Stimulated activated CD4-positive, alpha-beta T cell treated with anti-CD3 and anti-CD28 coated beads, Interleukin-15, amount 100 ng/mL, for 24 hours (primary cell): ENCODE measurements around the gene SEC24C.
"Not testable (repeated sequence)": the region's sequence is repeated elsewhere in the genome, so short reads cannot be mapped to it uniquely, and the experiment has no call there.

Source experiments
- DNase-seq: peaks from one replicate; pipeline ENCODE4 v3.0.0-alpha.2; 2020

Gene SEC24C

GRCh38 chr10:73772281-73773151, 28.3 kb downstream of the SEC24C start:
- peak; percentile 87 for DNase-seq

- peak; percentile 51 for DNase-seq
Observed at GRCh38 chr10:73773152-73773879, 29.1 kb downstream of the SEC24C start.

- no peak for DNase-seq
Observed at GRCh38 chr10:73774637-73775036, 30.5 kb downstream of the SEC24C start.

- no peak for DNase-seq
Observed at GRCh38 chr10:73779018-73779417, 34.8 kb downstream of the SEC24C start.

GRCh38 chr10:73779539-73780197, 35.5 kb downstream of the SEC24C start:
- no peak for DNase-seq

GRCh38 chr10:73780301-73780700, 36.1 kb downstream of the SEC24C start:
- no peak for DNase-seq

GRCh38 chr10:73780966-73781365, 36.8 kb downstream of the SEC24C start:
- no peak for DNase-seq

- DNase-seq = no peak
Observed at GRCh38 chr10:73781548-73781878, 37.3 kb downstream of the SEC24C start.

- DNase-seq = peak; percentile 96
Observed at GRCh38 chr10:73781879-73782748, 37.9 kb downstream of the SEC24C start, which contains the start of gene CHCHD1. TSS of gene CHCHD1 (plus strand) at chr10:73782048. CDS start at chr10:73782076, 28 bp downstream.

- no peak for DNase-seq
Observed at GRCh38 chr10:73782749-73783085, 38.5 kb downstream of the SEC24C start.

GRCh38 chr10:73785211-73785720, 41.1 kb downstream of the SEC24C start, which contains the start of gene ZSWIM8:
TSS of gene ZSWIM8 (plus strand) at chr10:73785606. CDS start at chr10:73785879, 273 bp downstream.
- DNase-seq = peak; percentile 88

GRCh38 chr10:73785721-73786511, 41.7 kb downstream of the SEC24C start:
- DNase-seq = peak; percentile 53

- no peak for DNase-seq
Observed at GRCh38 chr10:73786512-73786885, 42.3 kb downstream of the SEC24C start.

GRCh38 chr10:73787031-73787800, 43.0 kb downstream of the SEC24C start:
- not testable (repeated sequence) for DNase-seq

GRCh38 chr10:73788864-73789658, 44.9 kb downstream of the SEC24C start:
- DNase-seq = no peak

- no peak for DNase-seq
Observed at GRCh38 chr10:73789659-73790055, 45.5 kb downstream of the SEC24C start.

- no peak for DNase-seq
Observed at GRCh38 chr10:73790886-73791625, 46.9 kb downstream of the SEC24C start.

- DNase-seq = no peak
Observed at GRCh38 chr10:73791871-73792400, 47.8 kb downstream of the SEC24C start.

- DNase-seq = no peak
Observed at GRCh38 chr10:73793456-73793855, 49.3 kb downstream of the SEC24C start.
